RWPE1 (cell line): ENCODE data around the gene GALNT12.

Experiments
- CTCF ChIA-PET: fragments of 350-600 bp; sonication (Branson Sonifier 250); formaldehyde crosslinking; extraction: SDS; loops from one replicate; lab custom pipeline; 2021; lab: Yijun Ruan, JAX
- POLR2A ChIA-PET: fragments of 400-600 bp; formaldehyde crosslinking; extraction: SDS; loops from one replicate; lab custom pipeline; 2020; ENCODE audit warnings: antibody characterized with exemption; ENCODE audit not compliant: low non-redundant PET; lab: Yijun Ruan, JAX
- DNase-seq: peaks from one replicate; pipeline ENCODE4 v3.0.0; 2012; ENCODE audit warnings: low spot score
- H3K27ac ChIP-seq: fragments of 450-650 bp; 2 replicates; pipeline ENCODE4 v1.5.1; 2017
- TF ChIP-seq, protein P1 (sequence below): fragments of 450-650 bp; conservative IDR thresholded peaks from 2 replicates; pipeline ENCODE4 v1.5.1; 2017; ENCODE audit warnings: low read depth, mild to moderate bottlenecking

The GALNT12 gene

DNA sequence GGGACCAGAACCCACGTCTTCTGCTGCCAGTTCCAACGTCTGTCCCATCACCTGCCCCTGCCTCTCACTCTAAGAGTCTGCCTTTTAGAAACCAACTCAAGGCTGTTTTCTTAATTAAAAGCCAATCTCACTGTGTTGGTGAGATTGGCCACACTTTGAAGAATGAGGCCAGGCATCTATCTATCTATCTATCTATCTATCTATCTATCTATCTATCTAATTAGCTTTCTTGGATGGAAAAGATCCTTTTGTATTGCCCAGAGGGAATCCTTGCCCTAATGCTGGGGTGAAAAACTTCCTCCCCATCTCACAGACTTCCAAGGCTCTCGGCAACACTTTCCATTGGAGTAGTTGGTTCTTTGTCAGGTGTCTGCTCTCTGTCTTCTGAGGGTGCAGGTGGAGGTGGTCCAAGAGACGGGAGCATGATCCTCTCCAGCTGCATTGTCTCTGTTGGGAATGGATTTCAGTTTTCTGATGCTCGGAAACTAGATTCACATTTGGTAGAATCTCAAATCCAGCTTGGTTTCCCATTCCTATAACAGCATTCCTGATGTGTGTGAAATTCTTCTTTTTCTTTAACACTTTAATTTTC is 57.9 kb downstream of the GALNT12 start:
- DNase-seq, result no peak
- TF ChIP-seq, protein P1, sequence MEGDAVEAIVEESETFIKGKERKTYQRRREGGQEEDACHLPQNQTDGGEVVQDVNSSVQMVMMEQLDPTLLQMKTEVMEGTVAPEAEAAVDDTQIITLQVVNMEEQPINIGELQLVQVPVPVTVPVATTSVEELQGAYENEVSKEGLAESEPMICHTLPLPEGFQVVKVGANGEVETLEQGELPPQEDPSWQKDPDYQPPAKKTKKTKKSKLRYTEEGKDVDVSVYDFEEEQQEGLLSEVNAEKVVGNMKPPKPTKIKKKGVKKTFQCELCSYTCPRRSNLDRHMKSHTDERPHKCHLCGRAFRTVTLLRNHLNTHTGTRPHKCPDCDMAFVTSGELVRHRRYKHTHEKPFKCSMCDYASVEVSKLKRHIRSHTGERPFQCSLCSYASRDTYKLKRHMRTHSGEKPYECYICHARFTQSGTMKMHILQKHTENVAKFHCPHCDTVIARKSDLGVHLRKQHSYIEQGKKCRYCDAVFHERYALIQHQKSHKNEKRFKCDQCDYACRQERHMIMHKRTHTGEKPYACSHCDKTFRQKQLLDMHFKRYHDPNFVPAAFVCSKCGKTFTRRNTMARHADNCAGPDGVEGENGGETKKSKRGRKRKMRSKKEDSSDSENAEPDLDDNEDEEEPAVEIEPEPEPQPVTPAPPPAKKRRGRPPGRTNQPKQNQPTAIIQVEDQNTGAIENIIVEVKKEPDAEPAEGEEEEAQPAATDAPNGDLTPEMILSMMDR, result no peak
- H3K27ac ChIP-seq, result no peak overlapping the region
- CTCF ChIA-PET, result no interaction called here
- POLR2A ChIA-PET, result no interaction called here

DNA sequence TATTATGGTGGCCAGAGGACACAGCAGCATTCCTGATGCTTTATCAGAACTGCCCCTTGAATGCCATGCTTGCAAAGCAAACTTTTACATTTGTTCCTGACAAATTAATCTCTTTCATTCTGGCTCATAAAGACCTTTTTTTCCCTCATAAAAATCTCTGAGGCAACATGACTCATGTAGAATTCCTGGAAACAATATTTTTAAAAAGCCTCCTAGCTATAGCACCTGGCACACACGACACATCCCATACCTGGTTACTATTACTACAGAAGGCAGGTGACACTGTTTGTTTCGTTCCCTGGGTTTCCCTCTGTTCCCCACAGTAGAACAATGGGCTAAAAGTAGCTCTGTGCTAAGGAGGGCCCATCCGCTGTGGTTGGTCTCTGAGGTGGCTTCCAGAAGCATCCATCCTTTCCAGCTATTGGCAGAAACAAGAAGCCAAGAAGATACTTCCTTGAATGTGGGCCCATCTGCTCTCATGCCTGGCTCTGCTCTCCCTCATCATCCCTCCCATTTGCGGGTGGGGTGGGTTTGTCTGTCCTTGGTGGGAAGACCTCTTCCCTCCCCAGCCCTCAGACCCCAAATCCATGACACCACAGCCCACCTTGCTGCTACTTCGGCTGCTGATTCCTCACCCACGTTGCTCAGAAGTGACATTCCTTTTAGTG is 59.1 kb downstream of the GALNT12 start:
- no peak for DNase-seq
- ChIA-PET POLR2A (no interaction called here), CTCF (interaction anchor here (0.5 to 1.0 kb wide), 4 partner anchors 18 to 600 kb away, joined by 3 read pairs; no protein-coding TSS in a partner anchor)
- H3K27ac ChIP-seq, result no peak overlapping the region
- TF ChIP-seq, protein P1, result no peak

DNA sequence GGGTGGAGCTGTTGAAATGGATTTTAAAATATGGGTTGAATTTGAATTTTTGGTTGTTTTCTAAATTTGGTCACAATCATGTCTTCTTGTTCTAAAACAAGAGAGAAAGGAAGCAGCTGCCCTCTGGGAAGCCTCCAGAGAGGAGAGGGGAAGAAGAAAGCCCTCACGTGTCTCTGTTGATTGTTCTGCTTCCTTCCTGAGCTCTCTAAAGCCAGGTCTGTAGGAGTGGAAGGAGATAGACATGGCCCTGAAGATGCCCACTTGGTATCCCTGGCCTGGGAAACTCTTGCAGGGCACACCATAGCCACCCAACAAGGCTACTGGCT is 59.6 kb downstream of the GALNT12 start:
- CTCF ChIA-PET, result interaction anchor here (0.7 to 1.0 kb wide), 2 partner anchors 59 to 131 kb away, joined by 3 read pairs; no protein-coding TSS in a partner anchor
- TF ChIP-seq, protein P1, result no peak
- no peak for DNase-seq
- POLR2A ChIA-PET, result no interaction called here
- H3K27ac ChIP-seq, result peak overlapping the region; percentile 44; the same call in 1 of the 2 replicates

DNA sequence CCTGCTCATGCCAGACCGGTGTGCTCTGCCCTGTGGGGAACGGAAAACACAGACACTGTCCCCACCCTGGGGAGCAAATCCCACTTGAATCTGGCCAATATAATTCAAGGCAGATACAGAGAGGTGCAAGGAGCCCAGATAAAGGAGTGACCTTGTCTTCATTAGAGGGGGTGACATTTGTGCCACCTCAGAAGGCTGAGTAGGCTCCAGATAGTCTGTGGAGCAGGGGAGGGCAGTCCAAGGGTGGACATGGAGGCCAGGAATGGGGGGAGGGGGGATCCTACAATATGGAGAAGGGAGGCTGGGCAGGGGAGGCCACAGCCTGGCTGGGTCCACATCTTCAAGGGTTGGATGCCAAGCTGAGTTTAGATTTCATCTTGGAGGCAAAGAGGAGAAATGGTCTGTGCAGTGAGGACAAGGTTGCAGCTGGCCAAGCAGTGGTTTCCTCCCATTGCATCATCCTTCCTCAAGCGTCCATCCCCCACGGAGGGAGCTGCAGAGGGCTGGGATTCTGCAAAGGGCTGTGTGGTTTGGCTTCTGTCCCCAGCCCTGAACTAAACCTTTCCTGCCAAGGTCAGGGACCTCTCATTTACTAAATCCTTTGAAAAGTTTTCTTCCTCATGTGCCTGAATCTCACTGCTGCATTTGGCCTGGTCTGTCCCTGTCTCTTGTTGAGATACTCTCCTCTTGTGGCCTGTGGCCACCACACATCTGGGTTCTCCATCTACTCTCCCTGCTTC is 60.1 kb downstream of the GALNT12 start:
- POLR2A ChIA-PET, result no interaction called here
- H3K27ac ChIP-seq, result peak overlapping the region; percentile 44
- DNase-seq, result no peak
- TF ChIP-seq, protein P1, result no peak
- CTCF ChIA-PET, result interaction anchor here (0.6 kb wide), 1 partner anchor 379 kb away, joined by 3 read pairs; no protein-coding TSS in a partner anchor

DNA sequence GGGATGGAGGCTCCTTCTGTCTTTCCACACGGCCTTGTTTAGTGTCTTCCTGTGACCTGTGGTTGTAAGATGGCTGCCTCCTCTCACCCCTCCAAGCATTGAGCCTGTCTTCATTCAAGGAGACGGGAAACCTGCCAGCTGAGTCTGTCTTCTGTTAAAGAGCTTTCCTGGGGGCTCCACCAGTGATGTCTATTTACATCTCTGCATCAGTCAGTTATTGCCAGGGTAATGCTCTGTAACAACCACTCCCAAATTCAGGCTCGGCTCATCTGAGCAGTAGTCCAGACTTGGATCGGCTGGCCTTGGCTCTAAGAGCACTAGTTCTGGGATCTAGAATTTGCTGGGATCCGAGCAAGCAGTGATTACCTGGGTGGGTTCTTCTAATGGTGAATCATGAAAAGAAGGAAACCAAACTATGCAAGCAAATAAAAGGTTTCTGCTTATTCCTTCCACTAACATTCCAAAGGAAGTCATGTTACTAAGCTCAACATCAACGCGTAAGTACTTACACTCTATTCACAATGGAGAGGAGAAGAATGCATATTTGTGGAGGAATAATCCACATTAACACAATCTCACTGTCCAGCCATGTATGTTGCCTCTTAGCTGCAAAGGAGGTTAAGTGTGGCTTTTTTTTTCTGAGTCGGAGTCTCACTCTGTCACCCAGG is 61.7 kb downstream of the GALNT12 start:
- no peak for DNase-seq
- ChIA-PET CTCF (interaction anchor here (0.5 to 0.6 kb wide), 2 partner anchors 223 to 412 kb away, joined by 3 read pairs; no protein-coding TSS in a partner anchor), POLR2A (no interaction called here)
- TF ChIP-seq, protein P1, result no peak
- H3K27ac ChIP-seq, result no peak overlapping the region

DNA sequence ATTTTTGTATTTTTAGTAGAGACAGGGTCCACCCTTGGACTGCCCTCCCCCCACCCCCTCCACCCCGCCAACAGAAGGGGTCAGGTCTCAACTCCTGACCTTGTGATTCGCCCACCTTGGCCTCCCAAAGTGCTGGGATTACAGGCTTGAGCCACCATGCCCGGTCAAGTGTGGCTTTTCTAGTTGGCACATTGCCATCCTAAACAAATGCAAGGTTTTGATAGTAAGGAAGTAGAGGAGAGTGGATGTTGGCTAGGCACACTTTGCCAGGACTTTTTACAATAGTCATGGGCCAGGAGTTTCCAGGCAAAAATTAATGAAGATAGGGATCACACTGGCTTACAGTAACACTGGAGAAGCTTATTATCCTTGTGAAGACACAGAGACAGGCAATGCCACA is 62.4 kb downstream of the GALNT12 start:
- POLR2A ChIA-PET, result no interaction called here
- CTCF ChIA-PET, result interaction anchor here (0.5 kb wide), 1 partner anchor 411 kb away, joined by 3 read pairs; no protein-coding TSS in a partner anchor
- TF ChIP-seq, protein P1, result no peak
- H3K27ac ChIP-seq, result no peak overlapping the region
- DNase-seq, result no peak
